HG02642 (cell line): ENCODE results near the gene GALM.
"Not testable (repeated sequence)": the region's sequence is repeated elsewhere in the genome, so short reads cannot be mapped to it uniquely, and the experiment has no call there.

Experiments used
- ATAC-seq: cut with Tn5 transposase; IDR thresholded peaks from one replicate; pipeline ENCODE4 v1.9.1; 2021; ENCODE audit warnings: mild to moderate bottlenecking; ENCODE audit not compliant: unreplicated experiment, poor library complexity

GALM gene

DNA sequence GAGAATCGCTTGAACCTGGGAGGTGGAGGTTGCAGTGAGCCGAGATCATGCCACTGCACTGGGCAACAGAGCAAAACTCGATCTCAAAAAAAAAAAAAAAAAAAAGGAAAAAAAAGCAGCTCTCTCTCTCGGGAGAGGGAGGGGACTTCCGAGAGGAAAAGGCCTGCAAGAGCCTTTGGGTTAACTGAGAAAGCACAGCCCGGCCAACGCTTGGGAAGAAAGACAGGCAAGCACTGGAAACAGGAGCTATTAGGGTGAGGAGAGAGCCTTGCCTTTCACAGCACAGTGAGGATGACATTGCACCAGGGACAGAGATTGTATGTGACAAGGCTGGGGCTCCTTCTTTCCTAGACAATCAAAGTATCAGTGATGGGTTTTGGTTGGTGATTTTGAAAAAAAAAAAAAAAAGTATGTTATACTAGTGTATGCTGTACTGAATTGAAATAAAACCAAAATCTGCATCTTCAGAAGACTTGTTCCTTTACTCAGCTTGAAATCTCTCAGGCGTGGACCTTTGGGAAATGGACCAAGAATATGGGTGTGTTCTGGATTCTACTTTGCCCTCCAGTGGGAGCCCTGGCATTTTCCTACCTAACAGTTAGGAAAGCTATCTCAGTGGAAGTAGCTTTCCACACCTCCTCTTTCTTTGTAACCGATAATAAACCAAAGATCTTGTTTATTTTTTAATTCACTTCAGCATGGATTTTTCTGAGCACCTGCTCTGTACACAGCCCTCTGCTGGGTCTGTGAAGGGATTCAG is 68.6 kb downstream of the GALM start:
- ATAC-seq: no peak

DNA sequence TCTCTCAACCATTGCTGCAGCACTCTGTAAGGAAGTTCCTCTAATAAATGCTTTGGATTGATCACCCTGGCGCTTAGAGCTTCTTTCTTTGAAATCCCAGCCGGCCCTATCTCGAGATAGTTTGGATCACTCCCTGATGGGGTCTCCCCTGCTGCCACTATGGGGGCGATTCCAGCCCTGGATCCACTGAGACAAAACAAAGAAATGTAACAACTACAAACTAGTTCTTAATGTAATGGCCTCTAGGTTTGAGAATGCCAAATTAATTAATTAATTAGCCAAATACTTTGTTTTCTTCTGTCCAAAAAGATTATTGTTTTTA is 70.0 kb downstream of the GALM start:
- ATAC-seq: no peak

DNA sequence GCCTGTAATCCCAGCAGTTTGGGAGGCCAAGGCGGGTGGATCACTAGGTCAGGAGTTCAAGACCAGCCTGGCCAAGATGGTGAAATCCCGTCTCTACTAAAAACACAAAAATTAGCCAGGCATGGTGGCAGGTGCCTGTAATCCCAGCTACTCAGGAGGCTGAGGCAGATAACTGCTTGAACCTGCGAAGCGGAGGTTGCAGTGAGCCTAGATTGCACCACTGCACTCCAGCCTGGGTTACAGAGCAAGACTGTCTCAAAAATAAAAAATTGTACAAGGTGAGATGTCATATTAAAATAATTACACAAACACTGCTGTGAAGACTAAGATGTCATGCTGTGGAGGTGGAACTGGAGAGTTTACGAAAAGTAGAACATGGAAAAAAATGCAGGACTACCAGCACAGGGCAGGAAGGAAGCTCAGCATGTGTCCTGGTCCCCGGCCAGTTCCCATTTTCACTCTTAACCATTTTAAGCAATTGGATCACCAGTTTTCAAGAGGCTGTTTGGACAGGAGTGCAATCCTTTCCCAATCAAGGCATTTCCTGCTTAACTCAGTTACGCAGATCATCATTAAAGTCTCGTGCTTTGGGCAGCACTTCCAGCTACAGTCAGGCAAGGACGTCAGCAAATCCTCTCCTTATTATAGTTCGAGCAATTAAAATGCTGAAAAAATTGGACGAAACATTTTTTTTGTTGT is 71.2 kb downstream of the GALM start:
- ATAC-seq: not testable (repeated sequence)

DNA sequence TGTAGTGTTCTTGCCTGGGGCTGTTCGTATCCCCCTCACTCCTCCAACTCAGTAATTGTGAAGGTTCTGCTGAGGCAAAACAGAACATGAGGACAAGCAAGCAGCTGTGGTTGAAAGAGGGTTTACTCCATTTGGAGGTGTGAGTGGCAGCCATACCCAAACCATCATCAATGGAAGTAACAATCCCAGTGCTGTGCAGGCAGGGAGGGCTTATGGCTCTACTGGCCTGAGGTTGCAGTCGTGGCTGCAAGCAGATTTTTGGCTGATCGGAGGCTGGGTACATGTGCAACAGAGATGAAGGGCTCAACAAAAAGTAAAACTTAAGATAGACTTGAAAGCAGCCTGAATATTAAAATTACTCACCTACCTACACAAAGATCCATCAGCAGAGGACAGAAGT is 72.0 kb downstream of the GALM start:
- ATAC-seq: no peak

DNA sequence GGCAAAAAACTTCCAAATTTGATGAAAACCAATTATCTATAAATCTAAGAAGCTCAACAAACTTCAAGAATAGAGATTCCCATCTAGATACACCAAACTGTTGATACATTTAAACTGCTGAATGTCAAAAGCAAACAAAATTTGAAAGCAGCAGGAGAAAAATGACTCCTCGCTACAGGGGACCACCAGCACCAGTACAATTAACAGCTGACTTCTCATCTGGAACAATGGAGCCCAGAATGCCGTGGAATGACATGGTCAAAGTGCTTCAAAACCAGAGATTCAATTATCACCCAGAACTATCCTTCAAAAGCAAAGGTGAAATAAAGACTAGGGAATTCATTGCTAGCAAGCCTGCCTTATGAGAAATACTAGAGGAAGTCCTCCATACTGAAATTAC is 73.6 kb downstream of the GALM start:
- ATAC-seq: no peak

DNA sequence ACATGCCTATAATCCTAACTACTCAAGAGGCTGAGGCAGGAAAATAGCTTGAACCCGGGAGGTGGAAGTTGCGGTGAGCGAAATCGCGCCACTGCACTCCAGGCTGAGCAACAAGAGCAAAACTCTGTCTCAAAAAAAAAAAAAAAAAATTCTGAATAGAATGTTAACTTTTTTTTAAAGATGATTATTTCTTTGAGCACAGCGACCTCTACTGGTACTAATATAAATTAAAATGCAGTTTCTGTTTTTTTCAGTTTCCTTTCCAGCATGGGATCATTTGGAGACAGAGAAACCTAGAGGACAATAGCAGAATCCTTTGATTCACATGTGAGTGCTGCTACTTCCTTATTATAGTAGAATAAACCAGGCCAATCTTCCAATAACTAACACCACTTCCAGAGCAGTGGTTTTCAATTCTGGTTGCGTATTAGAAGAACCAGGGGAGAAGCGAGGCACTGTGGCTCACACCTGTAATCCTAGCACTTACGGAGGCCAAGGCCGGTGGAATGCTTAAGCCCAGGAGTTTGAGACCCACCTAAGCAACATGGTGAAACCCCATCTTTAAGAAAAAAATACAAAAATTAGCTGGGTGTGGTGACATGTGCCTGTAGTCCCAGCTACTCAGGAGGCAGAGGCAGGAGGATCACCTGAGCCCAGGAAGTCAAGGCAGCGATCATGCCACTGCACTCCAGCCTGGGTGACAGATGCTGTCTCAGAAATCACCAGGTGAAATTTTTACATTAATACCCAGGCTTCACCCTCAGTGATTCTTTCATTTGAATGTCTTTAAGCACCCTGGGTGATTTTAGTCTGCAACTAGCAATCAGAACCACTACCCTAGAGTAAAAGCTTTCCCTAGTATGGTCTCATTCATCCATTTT is 75.2 kb downstream of the GALM start:
- no peak for ATAC-seq

DNA sequence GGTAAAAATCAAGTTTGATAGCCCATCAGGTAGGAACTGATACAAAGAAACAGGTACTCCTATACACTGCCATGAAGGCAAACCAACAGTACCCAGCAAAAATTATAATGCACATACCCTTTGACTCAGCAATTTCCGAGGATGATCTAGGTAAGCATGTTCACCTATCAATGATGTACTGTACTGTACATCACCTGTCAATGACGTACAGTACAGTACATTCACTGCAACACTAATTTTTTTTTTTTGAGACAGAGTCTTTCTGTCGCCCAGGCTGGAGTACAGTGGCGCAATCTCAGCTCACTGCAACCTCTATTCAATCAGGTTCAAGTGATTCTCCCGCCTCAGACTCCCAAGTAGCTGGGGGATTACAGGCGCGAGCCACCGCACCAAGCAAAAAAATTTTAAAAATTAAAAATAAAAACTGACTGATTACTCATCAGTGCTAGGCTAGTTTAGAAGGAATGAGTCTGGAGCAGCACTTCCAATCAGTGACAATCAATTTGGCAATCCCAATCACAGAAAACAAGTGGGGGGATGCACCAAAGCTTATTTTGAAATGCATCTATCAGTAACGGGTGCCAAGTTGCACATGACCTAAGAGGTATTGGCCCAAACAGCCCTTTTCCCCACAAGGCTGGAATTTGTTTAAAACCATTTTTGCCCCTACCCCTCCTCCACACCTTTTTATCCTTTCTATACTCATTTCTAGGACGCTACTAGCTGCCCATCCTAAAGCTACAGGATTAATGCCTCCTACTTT is 77.1 kb downstream of the GALM start:
- no peak for ATAC-seq

DNA sequence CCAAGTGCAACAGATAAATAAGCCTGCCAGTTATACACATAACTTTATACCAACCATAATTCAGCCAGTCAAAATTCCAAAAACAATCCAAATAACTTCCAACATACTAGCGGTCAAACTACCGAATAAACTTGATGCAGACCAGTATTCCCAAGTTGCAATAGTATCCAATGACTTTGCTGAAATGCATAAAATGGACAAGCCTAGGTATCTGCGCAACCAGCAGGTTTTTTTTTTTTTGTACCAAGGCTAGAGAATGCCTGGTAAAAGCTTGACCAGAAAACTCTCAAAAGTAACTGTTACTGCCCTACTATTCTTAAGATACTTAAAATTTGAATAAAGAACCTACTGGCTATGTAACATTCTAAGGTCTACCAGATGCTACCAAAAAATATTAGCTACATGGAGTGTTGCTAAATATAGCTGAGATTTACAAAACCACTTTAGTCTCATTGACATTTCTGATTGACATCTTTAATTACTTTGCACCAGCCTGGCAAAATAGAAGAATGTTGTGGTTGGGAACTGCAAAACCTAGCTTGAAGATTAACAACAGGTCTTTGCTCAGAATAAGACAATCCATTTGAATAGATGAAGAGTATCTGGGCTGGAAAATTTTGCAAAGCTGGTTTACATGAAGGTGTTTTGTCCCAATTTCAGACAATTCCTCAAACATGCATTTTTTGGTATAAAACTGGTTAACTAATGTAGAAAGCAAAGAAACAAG is 77.9 kb downstream of the GALM start:
- ATAC-seq: no peak

DNA sequence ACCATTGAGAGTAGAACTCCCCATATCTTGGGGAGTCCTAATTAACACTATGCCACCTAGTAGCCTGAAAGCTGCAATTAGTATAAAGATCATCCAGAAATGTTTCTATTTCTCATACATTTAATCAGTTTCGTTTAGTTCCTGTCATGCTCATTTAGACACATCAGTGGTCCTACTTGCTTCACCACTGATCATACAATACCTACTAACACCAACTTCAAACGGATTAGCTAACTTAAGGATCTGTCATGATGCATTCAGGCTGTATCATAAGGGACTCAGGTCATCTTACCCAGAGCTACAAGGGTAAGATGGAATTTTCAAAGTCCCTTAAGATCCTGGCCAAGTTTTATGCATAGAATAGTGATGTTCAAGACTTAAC is 78.5 kb downstream of the GALM start:
- ATAC-seq: no peak

DNA sequence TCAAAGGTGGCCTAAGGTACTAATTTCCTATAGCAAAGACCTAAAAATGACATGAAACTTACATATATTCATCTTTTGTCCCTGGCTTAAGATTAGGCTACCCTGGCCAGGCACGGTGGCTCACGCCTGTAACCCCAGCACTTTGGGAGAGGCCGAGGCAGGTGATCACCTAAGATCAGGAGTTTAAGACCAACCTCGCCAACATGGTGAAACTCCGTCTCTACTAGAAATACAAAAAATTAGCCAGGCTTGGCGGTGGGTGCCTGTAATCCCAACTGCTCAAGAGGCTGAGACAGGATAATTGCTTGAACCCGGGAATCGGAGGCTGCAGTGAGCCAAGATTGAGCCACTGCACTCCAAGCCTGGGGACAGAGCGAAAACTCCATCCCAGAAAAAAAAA is 79.4 kb downstream of the GALM start:
- ATAC-seq: no peak

DNA sequence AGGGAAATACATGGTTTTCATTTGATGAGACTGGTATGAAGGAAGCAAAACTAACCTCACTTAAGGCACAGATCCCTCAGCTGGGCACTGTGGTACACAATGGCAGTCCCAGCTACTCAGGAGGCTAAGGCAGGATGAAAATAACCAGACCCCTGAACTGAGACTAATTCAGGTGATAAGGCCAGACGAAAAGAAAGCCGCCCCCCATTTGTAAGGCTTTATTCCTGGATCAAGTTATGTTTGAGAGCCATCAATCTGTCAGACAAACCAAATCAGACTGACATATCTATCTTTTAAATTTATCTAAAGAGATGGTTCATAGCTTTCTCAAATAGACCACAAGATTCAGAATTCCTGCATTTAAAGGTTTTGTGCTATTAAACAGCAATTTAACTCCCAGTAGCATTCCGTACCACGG is 81.1 kb downstream of the GALM start:
- ATAC-seq: no peak

DNA sequence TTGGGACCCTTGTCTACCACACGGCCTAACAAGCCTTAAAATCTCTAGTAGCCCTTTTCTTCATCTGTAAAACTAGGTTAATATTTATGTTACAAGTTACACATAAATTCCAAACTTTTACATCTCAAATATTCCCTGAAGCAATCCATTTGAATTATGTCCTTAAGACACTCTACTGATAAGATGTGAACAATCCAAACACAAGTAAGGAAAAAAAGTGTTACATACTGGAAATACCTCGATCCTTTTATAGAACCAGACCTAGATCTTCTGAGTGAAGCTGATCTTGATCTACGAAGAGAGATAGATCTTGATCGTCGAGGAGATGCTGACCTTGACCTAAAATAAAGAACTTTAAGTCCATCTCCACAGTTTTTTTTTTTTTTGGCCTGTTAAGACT is 81.9 kb downstream of the GALM start:
- no peak for ATAC-seq

DNA sequence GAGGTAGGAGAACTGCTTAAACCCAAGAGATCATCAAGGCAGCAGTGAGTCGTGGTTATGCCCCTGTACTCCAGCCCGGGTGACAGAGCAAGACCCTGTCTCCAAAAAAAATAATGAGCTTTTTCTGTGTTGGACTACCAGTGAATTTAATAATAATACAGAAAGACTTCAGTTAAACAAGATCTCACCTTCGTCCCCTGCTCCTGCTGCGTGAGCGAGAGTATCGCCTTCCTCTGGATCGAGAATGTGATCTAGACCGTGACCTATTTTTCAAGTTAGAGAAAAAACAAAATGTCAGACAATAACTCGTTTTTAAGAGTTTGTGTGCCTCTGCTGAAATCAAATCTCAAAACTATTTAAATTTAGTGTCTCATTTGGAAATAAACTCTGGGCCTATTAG is 82.5 kb downstream of the GALM start:
- no peak for ATAC-seq

DNA sequence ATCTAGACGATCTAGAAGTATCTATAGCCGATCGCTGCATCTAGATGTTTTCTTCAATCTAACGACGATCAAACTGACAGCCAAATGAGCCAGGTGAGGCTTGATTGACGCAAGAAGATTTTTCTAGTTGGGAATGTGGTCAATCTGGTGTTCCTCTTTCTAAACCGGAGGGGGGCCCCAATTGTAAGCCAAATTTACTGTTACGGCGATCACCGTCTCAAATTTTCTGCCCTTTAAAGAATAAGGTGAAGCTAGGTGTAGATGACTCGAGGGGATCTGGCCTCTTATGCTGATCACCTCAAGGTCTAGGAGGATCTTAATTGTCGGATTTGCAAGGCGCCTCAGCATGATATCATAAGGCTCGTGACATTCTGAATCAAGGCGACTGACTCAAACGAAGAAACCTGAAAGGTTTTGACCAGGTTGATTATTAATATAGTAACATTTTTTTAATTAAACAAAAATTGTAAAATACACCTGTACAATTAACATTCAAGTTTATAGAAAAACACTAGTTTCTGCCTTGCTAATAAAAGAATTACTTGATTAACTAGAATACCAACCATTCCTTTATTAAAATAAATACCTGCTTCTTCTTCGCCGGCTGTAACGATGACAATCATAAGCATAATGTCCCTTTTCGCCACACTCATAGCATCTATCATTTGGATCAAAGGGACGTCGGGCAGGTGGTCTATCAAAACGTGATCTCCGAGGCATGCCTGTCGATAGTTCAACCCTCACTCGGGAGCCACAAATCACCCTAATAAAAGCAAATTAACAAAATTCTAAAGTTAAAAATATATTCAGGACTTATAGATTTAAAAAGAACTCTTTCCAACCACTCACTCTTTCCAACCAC is 83.3 kb downstream of the GALM start:
- ATAC-seq: no peak

DNA sequence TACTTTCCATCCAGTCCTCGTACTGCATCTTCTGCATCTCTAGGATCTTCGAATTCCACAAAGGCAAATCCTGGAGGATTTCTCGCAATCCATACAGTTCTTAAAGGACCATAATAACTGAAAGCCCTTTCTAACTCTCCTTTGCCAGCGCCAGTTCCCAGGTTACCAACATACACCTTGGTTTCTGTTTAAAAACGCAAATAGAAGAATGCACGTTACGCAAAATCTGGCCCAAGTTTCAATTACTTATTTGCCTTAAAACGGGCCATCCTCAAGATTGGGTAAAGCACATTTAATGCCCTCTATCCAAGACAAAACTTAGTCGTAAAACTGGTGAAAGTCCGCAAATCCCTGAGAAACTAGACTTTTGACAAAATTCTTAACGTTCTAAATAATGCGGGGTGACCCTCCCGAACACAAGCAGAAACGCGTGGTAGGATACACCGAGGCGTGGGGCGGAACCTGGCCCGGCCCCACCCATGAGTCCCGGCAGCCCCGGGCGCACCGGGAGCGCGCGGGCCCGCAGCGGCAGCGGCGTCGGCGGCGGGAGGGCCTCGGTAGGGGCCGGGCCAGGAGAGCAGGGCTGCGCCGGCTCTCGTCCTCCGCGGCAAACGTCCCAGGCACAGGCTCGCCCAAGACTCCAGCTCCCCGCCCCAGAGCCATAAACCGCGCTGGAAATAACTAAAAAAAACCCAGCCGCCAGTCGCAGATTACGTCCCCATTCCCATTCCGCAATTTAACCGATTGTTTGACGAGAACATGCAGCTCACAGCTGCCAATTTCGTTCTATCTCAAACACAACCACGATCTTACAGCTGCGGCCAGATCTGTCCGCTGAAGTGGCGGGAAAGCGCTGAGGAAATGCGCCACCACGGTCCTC is 84.3 kb downstream of the GALM start:
- ATAC-seq: peak; percentile 40

DNA sequence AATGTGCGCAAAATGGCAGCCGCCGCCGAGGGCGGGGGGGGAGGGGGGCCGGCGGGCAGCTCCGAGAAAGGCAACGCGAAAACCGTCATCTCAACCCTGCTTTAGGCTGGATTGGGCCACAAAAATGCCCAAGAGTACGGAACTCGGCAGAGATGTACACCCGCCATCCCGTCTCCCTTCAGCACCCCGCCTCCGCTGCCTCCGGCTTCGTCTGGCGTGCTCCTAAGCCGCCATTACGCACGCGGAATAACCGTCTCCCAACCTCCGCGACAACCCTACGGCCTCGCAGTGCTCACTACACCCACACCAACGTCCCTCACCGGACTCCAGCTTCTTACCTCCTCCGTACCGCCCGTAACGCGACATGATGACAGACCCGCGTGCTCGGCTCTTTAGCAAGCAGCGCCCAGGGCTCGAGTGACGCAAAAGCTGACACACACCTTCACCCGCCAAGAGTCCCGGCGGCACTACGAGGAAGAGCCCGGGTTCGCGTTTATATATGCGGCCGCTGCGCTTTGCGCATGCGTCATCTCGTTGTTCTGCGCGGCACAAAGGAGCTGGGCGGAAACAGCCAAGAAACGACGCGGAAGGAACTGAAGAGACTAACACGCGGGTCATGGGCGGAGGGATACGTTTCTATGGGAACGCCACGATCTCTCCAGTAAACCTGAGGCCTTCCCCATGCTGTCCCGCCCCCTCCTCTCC is 85.1 kb downstream of the GALM start, which contains the start of gene SRSF7:
Gene SRSF7, minus strand, starts transcription at position 471 of the 705 bp plus-strand sequence. Its CDS starts 105 bp downstream, at position 366.
- peak; percentile 79 for ATAC-seq
